Duodenal mucosa (tissue), 2 donors: ENCODE results near the gene MYF5.

Source experiments
- H3K27ac ChIP-seq: one replicate; pipeline ENCODE4 v1.7.0; 2013; ENCODE audit warnings: low read depth, low read length
- H3K27me3 ChIP-seq, 2 donors: one replicate each; pipeline ENCODE4 v1.7.0; 2013; ENCODE audit warnings: low read length in 2 of 2, control low read depth in 1 of 2; ENCODE audit not compliant: insufficient read depth in 2 of 2, control insufficient read depth in 1 of 2
- H3K36me3 ChIP-seq, 2 donors: one replicate each; pipeline ENCODE4 v1.7.0; 2013; ENCODE audit warnings: low read length in 2 of 2, control low read depth in 1 of 2; ENCODE audit not compliant: insufficient read depth in 2 of 2, control insufficient read depth in 1 of 2
- H3K4me1 ChIP-seq, 2 donors: one replicate each; pipeline ENCODE4 v1.7.0; 2013; ENCODE audit warnings: low read length in 2 of 2, control low read depth in 1 of 2; ENCODE audit not compliant: insufficient read depth in 2 of 2, control insufficient read depth in 1 of 2
- H3K4me3 ChIP-seq, 2 donors: one replicate each; pipeline ENCODE4 v1.7.0; 2013; ENCODE audit warnings: low read length in 2 of 2, low read depth in 1 of 2
- H3K9ac ChIP-seq, 2 donors: one replicate each; pipeline ENCODE4 v1.7.0; 2013; ENCODE audit warnings: low read length in 2 of 2, low read depth in 1 of 2
- H3K9me3 ChIP-seq, 2 donors: one replicate each; pipeline ENCODE4 v1.7.0; 2013; ENCODE audit warnings: low read length in 2 of 2, control low read depth in 1 of 2; ENCODE audit not compliant: control insufficient read depth in 1 of 2

The MYF5 gene

DNA sequence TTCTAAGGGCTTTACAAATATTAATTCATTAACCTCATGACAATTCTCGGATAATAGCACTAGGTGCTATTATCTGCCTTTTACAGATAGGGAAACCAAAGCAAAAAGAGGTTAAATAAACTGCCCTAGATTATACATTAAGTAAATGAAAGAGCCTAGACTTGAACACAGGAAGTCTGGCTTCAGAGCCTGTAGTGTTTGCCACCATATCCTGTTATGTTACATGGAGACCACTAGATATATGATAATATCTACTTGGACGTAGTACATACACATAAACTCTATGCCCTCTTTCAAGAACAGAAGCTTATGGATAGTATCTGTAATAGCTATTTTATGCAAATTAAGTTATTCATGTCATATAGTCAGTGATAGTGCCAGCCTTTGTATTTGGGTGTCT, 26.2 kb upstream of the MYF5 start:
- Histone ChIP-seq H3K9ac (no peak overlapping the region), H3K27me3 (no peaks in the 10 kb centered on the region), H3K36me3 (no peaks in the 10 kb centered on the region), H3K9me3 (no peaks in the 10 kb centered on the region), H3K27ac (no peak overlapping the region), H3K4me3 (no peak overlapping the region), H3K4me1 (no peaks in the 10 kb centered on the region)

DNA sequence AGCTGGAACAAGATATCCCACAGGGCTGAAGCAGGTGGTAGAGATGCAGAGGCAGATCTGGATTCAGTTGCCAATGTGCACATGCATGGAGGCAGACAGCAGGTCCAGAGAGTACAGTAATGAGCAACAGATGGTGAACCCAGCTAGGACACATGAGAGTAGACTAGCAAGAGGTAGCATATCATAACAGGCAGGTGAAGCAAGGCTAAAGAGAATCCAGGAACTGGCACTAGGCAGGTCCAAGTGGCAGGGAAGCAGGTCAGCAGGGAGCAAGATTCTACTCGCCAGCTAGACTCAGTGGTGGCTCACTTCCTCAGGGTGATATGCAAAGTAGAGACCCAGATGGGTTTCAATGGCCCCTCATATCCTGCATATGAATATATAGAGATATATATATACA, 24.6 kb upstream of the MYF5 start:
- Histone ChIP-seq H3K4me1 (no peaks in the 10 kb centered on the region), H3K4me3 (no peak overlapping the region), H3K36me3 (no peaks in the 10 kb centered on the region), H3K9ac (no peak overlapping the region), H3K9me3 (no peaks in the 10 kb centered on the region), H3K27ac (no peak overlapping the region), H3K27me3 (no peaks in the 10 kb centered on the region)

DNA sequence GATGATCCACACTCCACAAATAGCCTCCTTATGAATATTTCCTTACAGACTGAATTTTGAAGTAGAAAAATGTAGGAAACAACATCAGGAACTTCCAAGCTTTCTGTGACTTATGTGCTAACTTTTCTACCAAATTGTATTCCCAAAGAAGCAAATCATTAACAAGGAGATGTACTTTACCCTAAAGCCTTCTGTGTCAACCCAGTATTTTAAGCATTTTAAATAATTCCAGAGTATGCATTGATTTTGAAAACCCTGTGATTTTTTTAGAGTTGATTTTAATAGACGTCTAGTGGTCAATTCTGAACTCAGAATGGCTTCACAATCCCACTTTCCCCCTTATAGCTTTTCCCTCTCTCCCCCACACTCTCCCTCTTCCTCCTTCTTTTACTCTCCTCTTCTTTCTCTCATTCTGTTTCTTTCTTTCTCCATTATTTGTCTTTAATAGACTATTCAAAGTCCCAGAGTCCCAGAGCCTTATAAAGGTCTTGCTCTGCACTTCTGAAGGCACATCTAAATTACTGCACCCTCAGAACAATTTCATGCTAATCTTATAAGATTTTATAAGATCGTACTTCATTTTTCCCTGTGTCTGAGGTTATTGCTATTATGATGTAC, 19.3 kb upstream of the MYF5 start:
- Histone ChIP-seq H3K27me3 (no peaks in the 10 kb centered on the region), H3K36me3 (no peaks in the 10 kb centered on the region), H3K27ac (no peak overlapping the region), H3K9me3 (no peaks in the 10 kb centered on the region), H3K4me3 (no peak overlapping the region), H3K9ac (no peak overlapping the region), H3K4me1 (no peaks in the 10 kb centered on the region)

DNA sequence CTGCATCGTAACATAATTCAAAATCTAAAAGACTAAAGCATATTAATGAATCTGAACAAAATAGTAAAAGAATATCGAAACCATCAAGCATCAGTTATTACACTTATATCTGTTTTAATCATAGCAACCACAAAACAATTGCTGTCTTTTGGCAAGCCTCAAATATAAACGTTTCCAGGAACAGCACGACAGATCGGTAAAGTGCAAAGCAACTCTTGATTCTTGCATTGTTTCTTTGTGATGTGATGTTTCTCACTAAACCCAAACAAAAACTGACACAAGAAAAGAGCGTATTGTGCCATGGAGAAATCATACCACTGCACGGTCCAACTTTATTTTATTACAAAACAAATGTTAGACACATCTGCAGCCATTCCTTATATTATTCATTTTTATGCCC, 18.5 kb upstream of the MYF5 start:
- Histone ChIP-seq H3K27me3 (no peaks in the 10 kb centered on the region), H3K9me3 (no peaks in the 10 kb centered on the region), H3K4me1 (no peaks in the 10 kb centered on the region), H3K9ac (no peak overlapping the region), H3K27ac (no peak overlapping the region), H3K36me3 (no peaks in the 10 kb centered on the region), H3K4me3 (no peak overlapping the region)

DNA sequence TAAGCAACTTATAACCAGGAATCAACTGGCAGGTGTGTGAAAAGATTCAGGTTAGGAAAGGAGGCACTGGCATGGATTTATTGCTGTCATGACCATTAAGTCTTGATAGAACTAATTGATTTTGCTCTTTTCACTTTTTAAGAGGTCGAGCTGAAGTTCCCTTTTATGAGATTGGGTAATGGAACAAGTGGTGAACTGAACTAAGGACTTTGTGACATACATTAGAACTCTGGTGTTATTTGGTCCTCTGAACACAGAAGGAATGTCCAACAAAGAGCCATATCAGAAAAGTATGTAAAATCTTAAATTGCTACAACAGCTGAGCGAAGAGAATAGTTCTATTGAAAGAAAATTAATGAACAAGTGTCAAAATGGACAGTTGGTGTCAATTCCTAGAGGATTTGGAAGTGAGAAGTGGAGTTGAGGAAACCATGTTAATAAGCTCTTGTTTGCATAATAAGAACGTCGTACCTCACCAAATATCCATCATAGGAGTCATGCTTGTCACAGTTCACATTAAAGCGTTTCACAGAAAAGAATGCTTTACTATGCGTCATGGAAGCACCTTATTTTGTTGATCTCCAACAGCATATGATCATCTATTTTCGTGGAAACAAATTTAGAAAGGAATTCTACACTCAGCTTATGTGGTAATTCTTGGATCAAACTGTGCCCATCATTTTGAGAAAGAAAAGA, 17.7 kb upstream of the MYF5 start:
- no peaks in the 10 kb centered on the region for H3K4me1 ChIP-seq
- no peaks in the 10 kb centered on the region for H3K36me3 ChIP-seq
- H3K27me3 ChIP-seq = no peaks in the 10 kb centered on the region
- H3K4me3 ChIP-seq = no peak overlapping the region
- H3K27ac ChIP-seq = no peak overlapping the region
- no peak overlapping the region for H3K9ac ChIP-seq
- no peaks in the 10 kb centered on the region for H3K9me3 ChIP-seq

DNA sequence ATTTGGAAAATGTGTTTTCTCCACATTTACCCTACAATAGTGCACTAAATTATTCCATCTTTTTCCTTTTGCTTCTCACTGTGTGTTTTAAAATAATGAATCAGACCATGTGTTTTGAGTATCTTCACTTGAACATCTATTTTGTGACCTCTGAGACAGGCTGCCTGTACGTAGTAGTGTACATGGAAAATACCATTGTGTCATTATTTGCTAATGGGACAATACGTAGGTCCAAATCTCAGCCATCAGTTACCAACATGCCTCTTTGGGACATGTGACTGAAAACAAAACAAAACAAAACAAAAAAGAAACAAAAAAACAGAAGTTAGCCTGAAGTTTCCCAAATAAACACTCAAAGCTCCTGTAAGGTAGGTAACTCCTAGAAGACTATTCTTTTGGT, 16.4 kb upstream of the MYF5 start:
- Histone ChIP-seq H3K4me1 (no peaks in the 10 kb centered on the region), H3K36me3 (no peaks in the 10 kb centered on the region), H3K4me3 (no peak overlapping the region), H3K27me3 (no peaks in the 10 kb centered on the region), H3K27ac (no peak overlapping the region), H3K9me3 (no peaks in the 10 kb centered on the region), H3K9ac (no peak overlapping the region)

DNA sequence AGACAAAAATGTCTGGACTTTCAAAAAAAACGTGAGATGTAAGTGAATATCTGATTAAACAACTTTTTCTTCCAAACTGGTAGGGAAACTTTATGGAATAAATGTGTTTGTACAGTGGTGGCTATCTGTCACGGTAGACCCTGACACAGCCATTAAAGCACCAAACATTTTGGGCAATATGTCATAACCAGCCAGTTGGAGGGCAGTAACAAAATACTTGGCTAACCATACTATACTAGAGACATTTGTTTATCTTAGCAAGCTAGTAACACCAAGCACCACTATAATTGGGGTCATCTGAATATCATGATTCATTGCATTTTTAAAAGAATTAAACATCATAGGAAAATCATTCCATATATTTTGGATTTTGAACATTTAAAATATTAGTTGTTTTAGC, 15.3 kb upstream of the MYF5 start:
- Histone ChIP-seq H3K36me3 (no peaks in the 10 kb centered on the region), H3K9ac (no peak overlapping the region), H3K27ac (no peak overlapping the region), H3K4me1 (no peaks in the 10 kb centered on the region), H3K9me3 (no peaks in the 10 kb centered on the region), H3K4me3 (no peak overlapping the region), H3K27me3 (no peaks in the 10 kb centered on the region)

DNA sequence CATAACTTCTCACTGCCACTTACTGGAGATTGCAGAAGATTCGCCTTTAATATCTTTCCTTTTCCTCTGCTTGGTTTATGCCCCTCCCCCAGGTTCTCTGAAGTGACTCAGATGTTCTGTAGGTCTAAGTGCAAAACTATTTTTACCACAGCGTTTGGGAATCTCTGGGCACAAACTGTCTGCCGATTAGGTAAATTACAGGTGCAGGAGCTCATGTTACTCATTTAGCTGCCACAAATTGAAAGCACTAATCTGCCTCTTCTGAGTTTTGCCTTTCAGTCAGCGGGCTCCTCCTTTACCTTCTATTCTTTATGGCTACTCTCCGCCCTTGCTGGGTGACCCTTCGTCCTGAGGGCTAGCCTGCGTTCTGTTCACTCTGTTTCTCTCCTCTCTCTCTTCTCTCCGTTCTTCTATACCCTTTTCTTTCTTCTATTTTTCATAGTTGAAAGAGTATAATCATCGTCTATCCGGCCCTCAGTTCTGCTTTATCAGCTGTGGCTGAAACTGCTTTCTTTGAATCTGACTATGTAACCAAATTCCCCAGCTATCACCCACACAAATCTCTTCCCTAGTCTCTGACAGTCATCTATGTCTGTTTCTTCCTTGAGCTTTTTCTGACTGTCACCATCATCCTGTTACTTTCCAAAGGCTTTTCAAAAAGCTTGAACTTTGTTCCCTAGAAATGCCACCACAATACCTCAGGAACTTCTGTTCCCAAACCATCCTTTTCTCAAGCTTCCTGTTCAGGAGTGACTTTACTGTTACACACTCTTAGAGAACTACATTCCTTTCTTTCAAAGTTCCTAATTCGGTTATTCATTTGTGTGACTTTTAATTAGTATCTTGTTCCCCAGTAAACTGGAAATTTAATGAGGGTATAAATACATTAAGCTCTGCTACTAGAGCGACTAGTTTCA, 13.6 kb upstream of the MYF5 start:
- Histone ChIP-seq H3K27ac (no peak overlapping the region), H3K4me3 (no peak overlapping the region), H3K4me1 (no peaks in the 10 kb centered on the region), H3K27me3 (no peaks in the 10 kb centered on the region), H3K36me3 (no peaks in the 10 kb centered on the region), H3K9ac (no peak overlapping the region), H3K9me3 (no peaks in the 10 kb centered on the region)

DNA sequence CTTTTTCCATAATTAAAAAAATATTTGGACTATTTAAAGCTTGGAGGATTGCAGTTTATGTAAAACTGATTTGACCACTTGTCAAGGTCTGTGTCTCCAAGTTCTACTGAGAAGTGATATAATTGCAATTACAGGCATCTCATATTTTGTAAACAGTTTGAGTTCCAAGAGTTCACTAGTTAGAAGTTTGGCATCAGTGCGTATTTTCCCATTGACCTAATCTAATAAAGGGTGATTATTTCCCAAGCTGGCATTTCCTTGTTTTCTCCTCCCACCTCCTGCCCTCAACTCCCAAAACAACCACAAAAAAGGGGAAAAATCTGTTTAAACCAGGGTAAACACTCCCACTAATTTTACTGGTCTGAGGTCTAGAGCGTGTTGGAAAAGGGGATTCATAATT, 12.3 kb upstream of the MYF5 start:
- no peaks in the 10 kb centered on the region for H3K36me3 ChIP-seq
- no peak overlapping the region for H3K9ac ChIP-seq
- H3K27me3 ChIP-seq = peaks cover 0 to 5% of the 10 kb centered on the region in 2 donors
- no peak overlapping the region for H3K4me3 ChIP-seq
- H3K27ac ChIP-seq = no peak overlapping the region
- no peaks in the 10 kb centered on the region for H3K4me1 ChIP-seq
- H3K9me3 ChIP-seq = no peaks in the 10 kb centered on the region

DNA sequence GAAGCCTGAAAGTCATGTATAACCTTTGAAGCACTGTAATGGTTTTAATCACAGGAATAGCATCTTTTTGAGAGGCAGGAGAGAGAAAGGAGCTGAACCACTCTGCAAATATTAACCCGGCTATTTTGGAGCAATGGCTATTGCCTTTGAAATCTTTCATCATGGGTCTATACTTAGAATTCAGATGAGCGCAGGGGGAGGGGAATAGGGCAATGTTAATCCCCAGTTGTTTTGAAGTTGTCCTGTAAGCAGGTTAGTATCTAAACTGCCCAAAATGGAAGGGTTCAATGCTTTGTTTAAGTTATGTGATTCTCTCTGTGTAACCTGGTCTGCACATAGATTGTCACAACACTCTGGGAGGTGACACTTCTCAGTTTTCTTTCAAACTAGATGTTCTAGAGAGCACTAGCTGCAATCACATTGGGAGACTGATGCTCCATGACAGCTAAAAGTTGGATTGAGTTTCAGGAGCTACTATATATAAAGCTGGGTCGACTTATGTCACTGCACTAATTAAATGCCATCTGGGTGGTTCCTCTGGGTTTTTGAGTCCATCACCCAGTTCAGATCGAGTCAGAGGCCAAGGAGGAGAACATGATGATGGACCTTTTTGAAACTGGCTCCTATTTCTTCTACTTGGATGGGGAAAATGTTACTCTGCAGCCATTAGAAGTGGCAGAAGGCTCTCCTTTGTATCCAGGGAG, 9.4 kb upstream of the MYF5 start, which contains the start of gene MYF6:
TSS of gene MYF6 (plus strand) at position 509 of the 704 bp plus-strand sequence. CDS start at position 595, 86 bp downstream.
- Histone ChIP-seq H3K27me3 (peaks cover 0 to 5% of the 10 kb centered on the region in 2 donors), H3K27ac (no peak within 1 kb of the TSS), H3K9me3 (no peaks in the 10 kb centered on the region), H3K4me1 (no peaks in the 10 kb centered on the region), H3K9ac (no peak within 1 kb of the TSS), H3K36me3 (no peaks in the 10 kb centered on the region), H3K4me3 (no peak within 1 kb of the TSS)
